Brain microvascular endothelial cell (primary cell): Measurements from ENCODE around the gene SLC66A2.

ENCODE experiments used
- DNase-seq: peaks from one replicate; pipeline ENCODE4 v3.0.0-alpha.2; 2020
- H3K27ac ChIP-seq: fragments of 250-450 bp; sonication (Bioruptor Pico); 2 replicates; pipeline ENCODE4 v1.5.1; 2020; ENCODE audit warnings: mild to moderate bottlenecking, moderate library complexity
- H3K27me3 ChIP-seq: fragments of 250-450 bp; sonication (Bioruptor Pico); replicated peaks from 2 replicates; pipeline ENCODE4 v1.5.1; 2020; ENCODE audit warnings: mild to moderate bottlenecking
- H3K36me3 ChIP-seq: fragments of 250-450 bp; sonication (Bioruptor Pico); replicated peaks from 2 replicates; pipeline ENCODE4 v1.5.1; 2020; ENCODE audit warnings: mild to moderate bottlenecking
- H3K4me3 ChIP-seq: 2 replicates; pipeline ENCODE4 v1.5.1; 2011; ENCODE audit warnings: low read depth, mild to moderate bottlenecking, control low read depth, low read length, moderate library complexity
- in situ Hi-C: cut with HindIII; loops from 2 replicates; pipeline ENCODE4 v1.10.0; 2017; ENCODE audit warnings: low sequenced_read_pairs, low pct_ligation_motif_present
- TF ChIP-seq, protein P1 (sequence below): IDR thresholded peaks from 2 replicates; pipeline ENCODE4 v1.5.1; 2011; ENCODE audit warnings: low read depth, mild to moderate bottlenecking, moderate library complexity, low read length, control low read depth, inconsistent platforms; ENCODE audit errors: missing control alignments

The SLC66A2 gene

DNA sequence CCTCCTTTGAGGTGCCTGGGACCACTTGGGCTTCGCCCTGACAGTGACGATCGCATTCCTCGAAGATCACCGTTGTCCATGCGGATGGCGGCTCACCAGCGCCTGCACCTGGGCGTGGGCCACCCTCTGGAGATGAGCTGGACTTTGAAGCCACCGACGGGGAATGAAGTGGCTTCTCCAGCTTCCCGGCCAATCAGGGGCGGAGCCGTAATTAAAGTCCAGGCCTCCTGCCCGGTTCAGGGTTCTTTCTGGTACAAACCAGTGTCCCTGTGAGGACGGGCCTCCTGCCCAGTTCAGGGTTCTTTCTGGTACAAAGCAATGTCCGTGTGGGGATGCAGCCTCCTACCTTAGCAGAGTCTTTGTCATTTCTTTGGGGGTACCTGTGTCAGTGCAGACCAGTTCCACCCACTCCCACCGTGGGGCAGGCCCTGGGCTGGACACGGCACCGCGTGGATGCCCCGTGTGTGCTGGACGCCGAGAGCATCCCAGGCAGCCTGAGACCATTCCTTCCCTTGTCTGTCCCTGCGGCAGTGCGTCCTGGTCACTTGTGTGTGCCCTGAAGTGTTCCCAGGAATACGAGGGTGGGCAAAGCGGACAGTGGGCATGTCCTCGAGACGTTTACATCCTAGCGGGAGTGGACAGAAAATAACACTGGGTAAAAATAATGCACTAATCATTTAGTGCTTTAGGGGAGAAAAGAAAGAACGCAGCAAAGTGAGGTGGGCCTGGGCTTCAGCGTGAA is 98.7 kb downstream of the SLC66A2 start:
- no peaks in the 10 kb centered on the region for H3K27me3 ChIP-seq
- DNase-seq, result no peak
- in situ Hi-C loops, result no loop called here
- no peaks in the 10 kb centered on the region for H3K36me3 ChIP-seq
- no peak overlapping the region for H3K4me3 ChIP-seq
- no peak overlapping the region for H3K27ac ChIP-seq
- TF ChIP-seq, protein P1, sequence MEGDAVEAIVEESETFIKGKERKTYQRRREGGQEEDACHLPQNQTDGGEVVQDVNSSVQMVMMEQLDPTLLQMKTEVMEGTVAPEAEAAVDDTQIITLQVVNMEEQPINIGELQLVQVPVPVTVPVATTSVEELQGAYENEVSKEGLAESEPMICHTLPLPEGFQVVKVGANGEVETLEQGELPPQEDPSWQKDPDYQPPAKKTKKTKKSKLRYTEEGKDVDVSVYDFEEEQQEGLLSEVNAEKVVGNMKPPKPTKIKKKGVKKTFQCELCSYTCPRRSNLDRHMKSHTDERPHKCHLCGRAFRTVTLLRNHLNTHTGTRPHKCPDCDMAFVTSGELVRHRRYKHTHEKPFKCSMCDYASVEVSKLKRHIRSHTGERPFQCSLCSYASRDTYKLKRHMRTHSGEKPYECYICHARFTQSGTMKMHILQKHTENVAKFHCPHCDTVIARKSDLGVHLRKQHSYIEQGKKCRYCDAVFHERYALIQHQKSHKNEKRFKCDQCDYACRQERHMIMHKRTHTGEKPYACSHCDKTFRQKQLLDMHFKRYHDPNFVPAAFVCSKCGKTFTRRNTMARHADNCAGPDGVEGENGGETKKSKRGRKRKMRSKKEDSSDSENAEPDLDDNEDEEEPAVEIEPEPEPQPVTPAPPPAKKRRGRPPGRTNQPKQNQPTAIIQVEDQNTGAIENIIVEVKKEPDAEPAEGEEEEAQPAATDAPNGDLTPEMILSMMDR, result no peak
